GM19463 (cell line): ENCODE measurements around the gene EFEMP1.

Experiments used
- ATAC-seq: cut with Tn5 transposase; IDR thresholded peaks from one replicate; pipeline ENCODE4 v1.9.1; 2021; ENCODE audit warnings: mild to moderate bottlenecking, moderate library complexity; ENCODE audit not compliant: unreplicated experiment

Gene EFEMP1

GRCh38 chr2:55923091-55923981, at the start of gene EFEMP1:
EFEMP1 (minus strand) TSS chr2:55923782; CDS start chr2:55922440, 1,342 bp downstream.
- ATAC-seq = peak; percentile 48

- ATAC-seq = no peak
Observed at GRCh38 chr2:55970500-55970899, 46.9 kb upstream of the EFEMP1 start.

- no peak for ATAC-seq
Observed at GRCh38 chr2:55968941-55969340, 45.4 kb upstream of the EFEMP1 start.

- ATAC-seq = no peak
Observed at GRCh38 chr2:55966401-55967118, 43.0 kb upstream of the EFEMP1 start.

GRCh38 chr2:55965966-55966365, 42.4 kb upstream of the EFEMP1 start:
- no peak for ATAC-seq

GRCh38 chr2:55965276-55965675, 41.7 kb upstream of the EFEMP1 start:
- ATAC-seq = no peak

- no peak for ATAC-seq
Observed at GRCh38 chr2:55962915-55963314, 39.3 kb upstream of the EFEMP1 start.

- ATAC-seq = no peak
Observed at GRCh38 chr2:55961318-55961911, 37.8 kb upstream of the EFEMP1 start.

- ATAC-seq = no peak
Observed at GRCh38 chr2:55958756-55959155, 35.2 kb upstream of the EFEMP1 start.

GRCh38 chr2:55957142-55957541, 33.6 kb upstream of the EFEMP1 start:
- ATAC-seq = no peak

GRCh38 chr2:55954306-55955035, 30.9 kb upstream of the EFEMP1 start:
- ATAC-seq = no peak

- ATAC-seq = no peak
Observed at GRCh38 chr2:55952415-55952814, 28.8 kb upstream of the EFEMP1 start.

GRCh38 chr2:55951533-55951932, 28.0 kb upstream of the EFEMP1 start:
- ATAC-seq = no peak

- ATAC-seq = no peak
Observed at GRCh38 chr2:55949613-55950012, 26.0 kb upstream of the EFEMP1 start.

GRCh38 chr2:55949211-55949610, 25.6 kb upstream of the EFEMP1 start:
- no peak for ATAC-seq

GRCh38 chr2:55948176-55948923, 24.8 kb upstream of the EFEMP1 start:
- no peak for ATAC-seq

GRCh38 chr2:55947752-55948151, 24.2 kb upstream of the EFEMP1 start:
- no peak for ATAC-seq

GRCh38 chr2:55946793-55947192, 23.2 kb upstream of the EFEMP1 start:
- ATAC-seq = no peak

- ATAC-seq = no peak
Observed at GRCh38 chr2:55943466-55943865, 19.9 kb upstream of the EFEMP1 start.

- no peak for ATAC-seq
Observed at GRCh38 chr2:55936351-55936750, 12.8 kb upstream of the EFEMP1 start.
